GM21825 (cell line): ENCODE measurements around the gene L3MBTL4.

Experiments used
- ATAC-seq: cut with Tn5 transposase; IDR thresholded peaks from one replicate; pipeline ENCODE4 v1.9.1; 2021; ENCODE audit warnings: mild to moderate bottlenecking, moderate library complexity; ENCODE audit not compliant: unreplicated experiment

The L3MBTL4 gene

GRCh38 chr18:5969989-5970403 is 444.7 kb downstream of the L3MBTL4 start:
- no peak for ATAC-seq

GRCh38 chr18:5969355-5969988 is 445.2 kb downstream of the L3MBTL4 start:
- no peak for ATAC-seq

- no peak for ATAC-seq
Measured at GRCh38 chr18:5967666-5968065, 447.0 kb downstream of the L3MBTL4 start.

GRCh38 chr18:5967007-5967406 is 447.7 kb downstream of the L3MBTL4 start:
- ATAC-seq = no peak

DNA sequence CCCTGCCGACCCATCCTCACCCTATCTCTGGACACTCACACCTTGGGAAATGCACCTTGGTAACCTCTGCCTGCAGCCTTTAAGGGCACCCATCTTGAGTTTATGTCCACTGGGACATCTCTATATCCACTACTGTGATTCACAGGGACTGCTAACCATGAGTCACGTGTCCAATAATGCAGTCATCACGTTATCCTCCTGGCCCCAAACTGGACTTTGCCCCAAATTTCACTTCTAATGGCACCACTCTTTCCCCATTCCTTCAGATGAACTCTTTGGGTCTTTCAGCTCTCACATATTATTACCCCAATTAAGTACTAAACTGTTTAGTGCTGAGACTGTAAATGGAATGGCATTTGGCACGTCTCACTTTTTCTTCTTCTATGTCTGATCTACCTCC is 448.2 kb downstream of the L3MBTL4 start:
- no peak for ATAC-seq

GRCh38 chr18:5964996-5965395 is 449.7 kb downstream of the L3MBTL4 start:
- no peak for ATAC-seq

GRCh38 chr18:5964596-5964995 is 450.1 kb downstream of the L3MBTL4 start:
- no peak for ATAC-seq

- ATAC-seq = no peak
Measured at GRCh38 chr18:5964108-5964507, 450.6 kb downstream of the L3MBTL4 start.

GRCh38 chr18:5963267-5963666 is 451.4 kb downstream of the L3MBTL4 start:
- no peak for ATAC-seq

- ATAC-seq = no peak
Measured at GRCh38 chr18:5962362-5962761, 452.3 kb downstream of the L3MBTL4 start.

- ATAC-seq = no peak
Measured at GRCh38 chr18:5961828-5962150, 452.9 kb downstream of the L3MBTL4 start.

- ATAC-seq = no peak
Measured at GRCh38 chr18:5961097-5961827, 453.4 kb downstream of the L3MBTL4 start.

- no peak for ATAC-seq
Measured at GRCh38 chr18:5958822-5959221, 455.9 kb downstream of the L3MBTL4 start.

DNA sequence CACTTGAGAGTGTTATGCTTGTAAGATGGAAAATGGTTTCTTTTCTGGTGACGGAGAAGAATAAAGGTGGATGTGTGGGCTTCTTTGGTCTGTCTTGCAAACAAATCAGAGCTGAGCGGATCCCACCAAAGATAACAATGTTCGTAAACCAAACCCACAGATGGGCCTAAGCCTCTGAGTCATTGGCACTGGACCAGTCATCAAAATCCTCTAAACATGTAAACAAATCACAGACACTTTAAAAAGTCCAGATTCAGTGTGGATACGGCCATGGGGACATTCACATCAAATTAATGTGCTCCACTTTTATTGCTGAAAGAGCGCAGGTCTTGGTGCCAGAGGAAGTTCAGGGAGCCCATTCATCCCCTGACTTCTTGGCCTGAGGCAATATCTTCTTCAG is 458.9 kb downstream of the L3MBTL4 start:
- ATAC-seq = no peak

DNA sequence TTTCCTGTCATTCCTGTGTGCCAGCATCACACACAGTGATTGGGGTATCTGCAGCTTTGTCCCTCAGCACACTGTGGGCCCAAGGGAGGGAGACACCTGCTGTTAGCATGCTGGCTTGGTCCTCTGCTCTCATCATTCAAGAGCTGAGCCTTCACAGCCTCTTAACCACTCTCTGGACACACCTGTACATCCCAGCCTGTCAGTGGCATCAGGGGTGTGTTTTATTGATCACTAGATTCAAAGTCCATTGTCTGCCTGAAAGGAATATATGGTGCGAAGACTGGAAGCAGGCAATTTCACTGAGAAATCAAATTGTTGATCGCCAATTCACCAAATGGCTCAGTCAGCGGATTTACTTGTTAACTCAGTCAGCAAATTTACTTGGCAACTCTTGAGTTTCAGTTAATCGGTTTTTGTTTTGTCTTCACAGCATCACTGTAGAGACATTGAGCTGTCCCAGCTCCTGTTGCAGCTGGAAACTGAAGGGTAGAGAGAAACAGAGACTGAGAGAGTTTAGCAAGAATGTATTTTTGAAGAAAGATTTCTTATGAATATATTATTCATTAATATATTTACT is 463.1 kb downstream of the L3MBTL4 start:
- no peak for ATAC-seq

DNA sequence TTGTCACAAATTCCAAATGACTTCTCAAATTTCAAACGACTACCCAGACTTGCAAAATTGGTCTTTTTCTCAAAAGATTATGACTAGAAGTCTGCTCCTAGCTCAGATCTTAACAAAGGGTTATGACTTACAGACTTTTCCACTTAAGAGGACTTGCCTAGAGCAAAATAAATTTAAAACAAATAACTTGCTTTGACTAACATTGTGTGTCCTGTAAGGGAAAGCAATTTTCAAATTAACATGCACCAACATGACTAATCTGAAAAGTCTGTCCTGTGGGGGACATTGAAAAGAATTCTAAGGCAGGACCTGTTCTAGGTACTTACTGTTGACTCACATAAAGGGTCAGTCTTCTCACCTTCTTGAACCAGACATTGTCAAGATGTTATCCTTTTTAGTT is 465.9 kb downstream of the L3MBTL4 start:
- ATAC-seq = no peak

DNA sequence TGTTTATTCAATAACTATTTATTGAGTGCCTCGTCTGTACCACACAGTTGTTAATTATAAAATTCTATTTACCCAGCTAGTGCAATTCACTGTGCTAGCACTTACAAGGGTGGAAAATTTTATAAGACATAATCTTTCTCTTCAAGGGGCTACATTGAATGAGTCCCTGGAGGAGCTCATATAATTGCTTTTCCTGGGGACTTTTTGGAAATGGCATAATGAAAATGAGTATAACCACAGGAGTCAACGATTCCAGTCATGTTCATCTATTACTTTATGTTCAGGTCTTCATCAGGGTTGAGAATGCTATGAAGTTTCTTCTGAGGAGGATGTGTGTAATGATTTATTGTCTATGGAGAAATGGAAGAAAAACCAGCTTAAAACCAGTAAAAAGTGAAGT is 466.5 kb downstream of the L3MBTL4 start:
- no peak for ATAC-seq

GRCh38 chr18:5944448-5944847 is 470.3 kb downstream of the L3MBTL4 start:
- ATAC-seq = no peak

DNA sequence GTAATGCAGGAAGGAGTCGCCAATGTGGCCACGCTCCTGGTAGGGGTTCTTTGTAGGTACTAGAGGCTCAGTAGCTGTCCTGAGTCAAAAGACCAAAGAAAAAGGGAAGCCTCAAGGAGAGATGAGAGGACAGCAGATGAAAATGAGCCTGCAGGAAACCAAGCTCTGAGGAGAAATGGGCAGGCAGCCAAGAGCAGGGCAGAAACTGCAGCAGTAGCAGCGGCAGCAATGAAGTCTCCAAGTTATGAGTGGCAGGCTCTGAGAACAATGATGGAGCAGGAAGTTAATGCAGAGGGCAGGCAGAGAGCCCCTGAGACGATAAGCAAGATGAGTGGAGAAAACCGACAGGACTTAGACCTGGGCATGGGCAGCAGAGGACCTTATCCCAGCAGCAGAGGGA is 471.2 kb downstream of the L3MBTL4 start:
- no peak for ATAC-seq

DNA sequence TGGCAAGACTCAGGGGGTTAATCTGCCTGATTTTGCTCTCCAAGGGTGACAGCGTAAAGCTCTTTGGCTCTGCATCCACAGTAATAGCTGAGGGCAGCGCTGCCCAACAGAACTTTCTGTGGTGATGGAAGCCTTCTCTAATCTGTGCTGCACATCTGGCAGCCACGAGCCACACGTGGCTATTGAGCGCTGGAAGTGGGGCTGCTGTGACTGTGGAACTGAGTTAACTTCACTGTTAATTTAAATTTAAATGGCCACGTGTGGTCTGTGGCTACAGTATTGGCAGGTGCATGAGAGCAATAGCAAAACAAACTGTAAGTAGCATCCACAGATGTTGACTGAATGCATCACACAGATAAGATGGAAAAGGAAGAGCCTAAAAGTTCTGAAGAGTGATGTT is 472.1 kb downstream of the L3MBTL4 start:
- no peak for ATAC-seq

DNA sequence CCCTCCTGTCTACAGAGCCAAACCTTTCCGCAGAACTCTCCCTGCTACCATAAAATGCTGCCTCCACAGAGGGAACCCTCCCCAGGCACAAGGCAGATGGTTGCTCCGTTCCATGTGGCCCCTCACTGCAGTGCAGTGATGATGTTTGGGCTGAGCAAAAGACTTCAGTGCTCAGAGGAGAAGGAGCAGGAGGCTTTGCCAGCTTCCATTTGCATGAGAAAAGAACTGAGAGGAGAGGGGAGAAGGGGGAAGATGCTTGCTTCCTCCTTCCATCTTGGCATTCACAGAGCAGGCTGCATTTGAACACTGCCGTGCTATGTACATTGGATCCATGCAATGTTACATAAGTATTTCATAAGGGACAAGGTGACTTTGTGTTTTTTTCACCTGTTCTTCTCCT is 472.8 kb downstream of the L3MBTL4 start:
- ATAC-seq = no peak
